NCI-H2171 treated with DMSO at 0.1 percent for 48 hours (cell line): ENCODE data around the gene R3HDM2.
A peak's percentile ranks its signal among the peaks of the same experiment; 100 is the strongest.

Experiments used
- DNase-seq: peaks from one replicate; lab custom pipeline; 2025; lab: John Stamatoyannopoulos, UW

Gene R3HDM2

GRCh38 chr12:57240066-57240921 is 190.5 kb downstream of the R3HDM2 start:
- peak; percentile 89 for DNase-seq

GRCh38 chr12:57239587-57240065 is 191.2 kb downstream of the R3HDM2 start:
- peak; percentile 68 for DNase-seq

GRCh38 chr12:57238854-57239554 is 191.8 kb downstream of the R3HDM2 start:
- peak; percentile 83 for DNase-seq

GRCh38 chr12:57237932-57238853 is 192.7 kb downstream of the R3HDM2 start:
- DNase-seq = peak; percentile 65

- no peak for DNase-seq
Measured at GRCh38 chr12:57237596-57237931, 193.3 kb downstream of the R3HDM2 start.

- no peak for DNase-seq
Measured at GRCh38 chr12:57236925-57237595, 193.8 kb downstream of the R3HDM2 start.

GRCh38 chr12:57236201-57236924 is 194.5 kb downstream of the R3HDM2 start:
- no peak for DNase-seq

GRCh38 chr12:57235728-57236131 is 195.1 kb downstream of the R3HDM2 start:
- DNase-seq = no peak

- peak; percentile 32 for DNase-seq
Measured at GRCh38 chr12:57235017-57235727, 195.7 kb downstream of the R3HDM2 start.

GRCh38 chr12:57234571-57235016 is 196.2 kb downstream of the R3HDM2 start:
- no peak for DNase-seq

GRCh38 chr12:57234233-57234570 is 196.6 kb downstream of the R3HDM2 start:
- DNase-seq = no peak

- no peak for DNase-seq
Measured at GRCh38 chr12:57233357-57234232, 197.2 kb downstream of the R3HDM2 start.

- DNase-seq = no peak
Measured at GRCh38 chr12:57232156-57232756, 198.6 kb downstream of the R3HDM2 start.

- DNase-seq = no peak
Measured at GRCh38 chr12:57231276-57232021, 199.4 kb downstream of the R3HDM2 start.

- no peak for DNase-seq
Measured at GRCh38 chr12:57230381-57231155, 200.3 kb downstream of the R3HDM2 start.

GRCh38 chr12:57229634-57230380 is 201.0 kb downstream of the R3HDM2 start, which contains the start of gene SHMT2:
TSS of gene SHMT2 (plus strand) at chr12:57229711. CDS start at chr12:57229779, 68 bp downstream.
- DNase-seq = peak; percentile 96
